A549 (cell line): ENCODE measurements around the gene DRAXIN. TPM values are rescaled to one million over a fixed set of nuclear protein-coding genes. Genes with fewer than 3 reads are reported as not detected.
A peak's percentile ranks its signal among the peaks of the same experiment; 100 is the strongest.

Experiments
- ATAC-seq, 2 experiments: fragments of 200-7000 bp in 1 of 2; fragments of >200 bp in 1 of 2; cut with Nextera tagmentation in 1 of 2; cut with Tn5 transposase in 1 of 2; 3 replicates each; pipeline versions ENCODE4 v1.8.0 to v1.9.1; 2018 to 2020; ENCODE audit warnings: mild to moderate bottlenecking in 1 of 2, moderate library complexity in 1 of 2
- CTCF ChIA-PET: fragments of 300-600 bp; sonication (Branson Sonifier 250); formaldehyde crosslinking; extraction: SDS; loops from one replicate; lab custom pipeline; 2021; ENCODE audit warnings: antibody characterized with exemption, inconsistent platforms; lab: Yijun Ruan, JAX
- POLR2A ChIA-PET: fragments of 350-600 bp; formaldehyde crosslinking; extraction: SDS; loops from one replicate; lab custom pipeline; 2021; ENCODE audit warnings: antibody characterized with exemption, inconsistent platforms; lab: Yijun Ruan, JAX
- DNase-seq, 2 experiments: peaks; one replicate each; pipeline versions ENCODE4 v3.0.0 to v3.0.0-alpha.2; 2011 to 2016; ENCODE audit warnings: low read depth in 1 of 2, low spot score in 1 of 2
- FAIRE-seq: peaks from 2 replicates; lab custom pipeline; 2011; peaks lifted over from hg19 to GRCh38; lab: Jason Lieb, UNC
- H3K27ac ChIP-seq, 2 experiments: fragments of >200 bp; sonication (Bioruptor Twin); formaldehyde crosslinking; 3 replicates each; pipeline ENCODE4 v1.5.1; 2016 to 2017
- H3K4me1 ChIP-seq: fragments of >200 bp; sonication (Bioruptor Twin); formaldehyde crosslinking; 3 replicates; pipeline ENCODE4 v1.6.1; 2016
- H3K4me2 ChIP-seq: fragments of >200 bp; sonication (Bioruptor Twin); formaldehyde crosslinking; 3 replicates; pipeline ENCODE4 v1.6.1; 2016
- H3K4me3 ChIP-seq: fragments of >200 bp; sonication (Bioruptor Twin); formaldehyde crosslinking; 3 replicates; pipeline ENCODE4 v1.5.1; 2016
- H3K9me3 ChIP-seq: fragments of >200 bp; sonication (Bioruptor Twin); formaldehyde crosslinking; 3 replicates; pipeline ENCODE4 v1.6.1; 2016
- ATOH8 ChIP-seq: fragments of 250-450 bp; sonication (Bioruptor Pico); IDR thresholded peaks from 2 replicates; pipeline ENCODE4 v1.5.0; 2020; ENCODE audit warnings: low read depth, mild to moderate bottlenecking, moderate library complexity
- CEBPB ChIP-seq, 2 experiments: fragments of >200 bp in 1 of 2; sonication (Bioruptor Twin) in 1 of 2; formaldehyde crosslinking in 1 of 2; IDR thresholded peaks; 2 replicates each; pipeline ENCODE4 v1.6.1; 2012 to 2016
- CHD2 ChIP-seq: fragments of 150-350 bp; IDR thresholded peaks from 2 replicates; pipeline ENCODE4 v1.6.1; 2014; ENCODE audit warnings: low read length; ENCODE audit not compliant: partially characterized antibody
- FOSB ChIP-seq: fragments of 250-450 bp; sonication (Bioruptor Pico); IDR thresholded peaks from 2 replicates; pipeline ENCODE4 v1.5.0; 2020; ENCODE audit warnings: mild to moderate bottlenecking, moderate library complexity
- GATA3 ChIP-seq: IDR thresholded peaks from 2 replicates; pipeline ENCODE4 v1.6.1; 2012; ENCODE audit warnings: borderline replicate concordance
- HEYL ChIP-seq: fragments of 250-450 bp; sonication (Bioruptor Pico); IDR thresholded peaks from 2 replicates; pipeline ENCODE4 v1.8.0; 2021; ENCODE audit warnings: mild to moderate bottlenecking, moderate library complexity
- HOXA7 ChIP-seq: fragments of 250-450 bp; sonication (Bioruptor Pico); IDR thresholded peaks from 2 replicates; pipeline ENCODE4 v1.5.0; 2020; ENCODE audit warnings: mild to moderate bottlenecking, moderate library complexity
- HOXB13 ChIP-seq: fragments of 250-450 bp; sonication (Bioruptor Pico); IDR thresholded peaks from 2 replicates; pipeline ENCODE4 v1.5.0; 2020; ENCODE audit warnings: low read depth, mild to moderate bottlenecking, moderate library complexity
- JUN ChIP-seq, 2 experiments: fragments of >200 bp; sonication (Bioruptor Twin); formaldehyde crosslinking; IDR thresholded peaks; 2 replicates in 1 of 2; 3 replicates in 1 of 2; pipeline ENCODE4 v1.6.1; 2016 to 2017
- JUNB ChIP-seq: fragments of >200 bp; sonication (Bioruptor Twin); formaldehyde crosslinking; IDR thresholded peaks from 2 replicates; pipeline ENCODE4 v1.6.1; 2016
- KDM1A ChIP-seq: fragments of 200-600 bp; sonication (generic); IDR thresholded peaks from 2 replicates; pipeline ENCODE4 v1.6.1; 2016; ENCODE audit warnings: low read depth, mild to moderate bottlenecking
- KDM5A ChIP-seq: fragments of 200-600 bp; sonication (generic); IDR thresholded peaks from 2 replicates; pipeline ENCODE4 v1.6.1; 2016; ENCODE audit warnings: antibody characterized with exemption, mild to moderate bottlenecking
- NFE2L2 ChIP-seq: fragments of 150-350 bp; conservative IDR thresholded peaks from 2 replicates; pipeline ENCODE4 v1.6.1; 2014; ENCODE audit warnings: low read length
- PHF8 ChIP-seq: fragments of 200-600 bp; sonication (generic); IDR thresholded peaks from 2 replicates; pipeline ENCODE4 v1.6.1; 2016; ENCODE audit warnings: low read depth, mild to moderate bottlenecking, antibody characterized with exemption, moderate library complexity, borderline replicate concordance
- RARB ChIP-seq: fragments of 250-450 bp; sonication (Bioruptor Pico); IDR thresholded peaks from 2 replicates; pipeline ENCODE4 v1.8.0; 2021; ENCODE audit warnings: mild to moderate bottlenecking, moderate library complexity
- SREBF2 ChIP-seq: fragments of 450-650 bp; IDR thresholded peaks from 2 replicates; pipeline ENCODE4 v1.6.1; 2014; ENCODE audit warnings: mild to moderate bottlenecking, moderate library complexity
- ZC3H11A ChIP-seq: fragments of 450-650 bp; IDR thresholded peaks from 2 replicates; pipeline ENCODE4 v1.6.1; 2014; ENCODE audit warnings: antibody characterized with exemption, mild to moderate bottlenecking
- ZNF302 ChIP-seq: fragments of 250-450 bp; sonication (Bioruptor Pico); IDR thresholded peaks from 2 replicates; pipeline ENCODE4 v1.9.0; 2021; ENCODE audit warnings: inconsistent platforms, mild to moderate bottlenecking, moderate library complexity
- ZSCAN20 ChIP-seq: fragments of 250-450 bp; sonication (Bioruptor Pico); IDR thresholded peaks from 2 replicates; pipeline ENCODE4 v1.8.0; 2022; ENCODE audit warnings: mild to moderate bottlenecking, moderate library complexity
- WGBS: methylation state at CpG from one replicate; pipeline ENCODE4 v1.1.6; 2017; ENCODE audit errors: missing lambda C conversion rate; 5-methylcytosine and 5-hydroxymethylcytosine counted together
- polyA plus RNA-seq, 4 experiments: library from polyadenylated mRNA; depleted of rRNA in 3 of 4; stranded (reverse); fragments of >200 nt; fragmentation: RNase III in 1 of 4; extraction: RNeasy Plus Mini Kit Qiagen cat#74134 plus additional on column Dnase treatment in 1 of 4; gene quantifications; 2 replicates in 3 of 4; 3 replicates in 1 of 4; pipeline ENCODE4 v1.2.3, GENCODE V29; 2011 to 2017
- TF ChIP-seq, protein P1 (sequence below): IDR thresholded peaks from 2 replicates; pipeline ENCODE4 v1.6.1; 2012; ENCODE audit warnings: low read depth, borderline replicate concordance

DRAXIN gene
- polyA plus RNA-seq, 2 of the 4 experiments (the other 2 are of a cell fraction): 0.03 TPM; not detected in 1

- Histone ChIP-seq H3K4me1 (no peaks in the 10 kb centered on the region), H3K4me2 (no peak overlapping the region), H3K27ac (no peak overlapping the region), H3K9me3 (no peaks in the 10 kb centered on the region), H3K4me3 (no peak overlapping the region)
- CTCF ChIA-PET: interaction anchor here (1.6 kb wide), 1 partner anchor 31 kb away, joined by 6 read pairs; no protein-coding TSS in a partner anchor
- FAIRE-seq: no peak
- no peak for DNase-seq
- no peak for ATAC-seq
- 82% methylated on average over 4 of the region's 4 CpGs for WGBS
- POLR2A ChIA-PET: no interaction called here
- no peak for TF ChIP-seq HOXB13
- no peak for TF ChIP-seq CHD2
- no peak for TF ChIP-seq FOSB (CRISPR knock-in tag)
Measured at GRCh38 chr1:11688506-11688905, 3.0 kb upstream of the DRAXIN start.

- H3K9me3 ChIP-seq: no peaks in the 10 kb centered on the region
- FAIRE-seq: no peak
- no peaks in the 10 kb centered on the region for H3K4me1 ChIP-seq
- H3K4me2 ChIP-seq: peak overlapping the region; percentile 76
- POLR2A ChIA-PET: no interaction called here
- WGBS: 34% methylated on average over 27 of the region's 64 CpGs
- TF ChIP-seq ZNF302 (CRISPR knock-in tag): no peak
- peak overlapping the region; percentile 33; the same call in 2 of the 3 replicates for H3K4me3 ChIP-seq
- H3K27ac ChIP-seq: no peak overlapping the region
- CTCF ChIA-PET: interaction anchor here (1.3 to 2.2 kb wide), 2 partner anchors 28 to 58 kb away, joined by 3 to 14 read pairs; no protein-coding TSS in a partner anchor
- no peak for ATAC-seq
- no peak for DNase-seq
Measured at GRCh38 chr1:11690397-11691301, 861 bp upstream of the DRAXIN start.

GRCh38 chr1:11691928-11692711 is 610 bp downstream of the DRAXIN start:
- Histone ChIP-seq H3K4me1 (no peaks in the 10 kb centered on the region), H3K4me2 (peak overlapping the region; percentile 76), H3K9me3 (no peaks in the 10 kb centered on the region), H3K27ac (no peak overlapping the region), H3K4me3 (peak overlapping the region; percentile 33; the same call in 2 of the 3 replicates)
- TF ChIP-seq ZNF302 (CRISPR knock-in tag) (no peak), HEYL (CRISPR knock-in tag) (no peak), JUNB (no peak), CEBPB (IDR thresholded peaks at IDR 0.05) (no peak), RARB (CRISPR knock-in tag) (no peak), NFE2L2 (no peak), ATOH8 (CRISPR knock-in tag) (no peak), KDM1A (no peak), HOXA7 (no peak), GATA3 (no peak), JUN (IDR thresholded peaks at IDR 0.05) (no peak), KDM5A (no peak), ZSCAN20 (CRISPR knock-in tag) (no peak), PHF8 (no peak), SREBF2 (no peak), ZC3H11A (no peak)
- TF ChIP-seq, protein P1, sequence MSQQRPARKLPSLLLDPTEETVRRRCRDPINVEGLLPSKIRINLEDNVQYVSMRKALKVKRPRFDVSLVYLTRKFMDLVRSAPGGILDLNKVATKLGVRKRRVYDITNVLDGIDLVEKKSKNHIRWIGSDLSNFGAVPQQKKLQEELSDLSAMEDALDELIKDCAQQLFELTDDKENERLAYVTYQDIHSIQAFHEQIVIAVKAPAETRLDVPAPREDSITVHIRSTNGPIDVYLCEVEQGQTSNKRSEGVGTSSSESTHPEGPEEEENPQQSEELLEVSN: no peak
- FAIRE-seq: no peak
- CTCF ChIA-PET: interaction anchor here (2.2 kb wide), 1 partner anchor 26 kb away, joined by 14 read pairs; no protein-coding TSS in a partner anchor
- no peak for DNase-seq
- WGBS: 30% methylated on average over 38 of the region's 64 CpGs
- POLR2A ChIA-PET: no interaction called here
- ATAC-seq: no peak; a peak in 1 of 6 replicates
